NCI-H1105 treated with DMSO at 0.1 percent for 48 hours (cell line): ENCODE data around the gene MACROD2.
"Not testable (repeated sequence)": the region's sequence is repeated elsewhere in the genome, so short reads cannot be mapped to it uniquely, and the experiment has no call there.

ENCODE experiments used
- DNase-seq: peaks from one replicate; lab custom pipeline; 2025; lab: John Stamatoyannopoulos, UW

MACROD2 gene

GRCh38 chr20:15109494-15109893 is 1114.2 kb downstream of the MACROD2 start:
- DNase-seq = no peak

GRCh38 chr20:15111654-15112053 is 1116.3 kb downstream of the MACROD2 start:
- no peak for DNase-seq

GRCh38 chr20:15113144-15113773 is 1117.9 kb downstream of the MACROD2 start:
- DNase-seq = no peak

GRCh38 chr20:15119852-15120487 is 1124.7 kb downstream of the MACROD2 start:
- no peak for DNase-seq

- DNase-seq = no peak
These were observed 1127.3 kb downstream of the MACROD2 start for GRCh38 chr20:15122613-15123012.

GRCh38 chr20:15131176-15131575 is 1135.9 kb downstream of the MACROD2 start:
- DNase-seq = no peak

- peak; percentile 90 for DNase-seq
These were observed 1143.3 kb downstream of the MACROD2 start for GRCh38 chr20:15138548-15139126.

GRCh38 chr20:15139522-15139921 is 1144.2 kb downstream of the MACROD2 start:
- peak; percentile 34 for DNase-seq

- no peak for DNase-seq
These were observed 1145.0 kb downstream of the MACROD2 start for GRCh38 chr20:15140286-15140685.

GRCh38 chr20:15140940-15141339 is 1145.6 kb downstream of the MACROD2 start:
- DNase-seq = not testable (repeated sequence)

- DNase-seq = no peak
These were observed 1146.5 kb downstream of the MACROD2 start for GRCh38 chr20:15141861-15142260.

- DNase-seq = no peak
These were observed 1148.2 kb downstream of the MACROD2 start for GRCh38 chr20:15143478-15143877.

GRCh38 chr20:15144916-15145315 is 1149.6 kb downstream of the MACROD2 start:
- DNase-seq = no peak

- DNase-seq = peak; percentile 53
These were observed 1151.6 kb downstream of the MACROD2 start for GRCh38 chr20:15146948-15147347.

GRCh38 chr20:15154070-15154469 is 1158.8 kb downstream of the MACROD2 start:
- DNase-seq = no peak

GRCh38 chr20:15155848-15156401 is 1160.6 kb downstream of the MACROD2 start:
- no peak for DNase-seq

- DNase-seq = no peak
These were observed 1163.2 kb downstream of the MACROD2 start for GRCh38 chr20:15158533-15158932.

GRCh38 chr20:15162079-15162647 is 1166.8 kb downstream of the MACROD2 start:
- DNase-seq = no peak

- DNase-seq = no peak
These were observed 1168.3 kb downstream of the MACROD2 start for GRCh38 chr20:15163632-15164031.

- DNase-seq = no peak
These were observed 1169.4 kb downstream of the MACROD2 start for GRCh38 chr20:15164726-15165125.

- DNase-seq = no peak
These were observed 1171.4 kb downstream of the MACROD2 start for GRCh38 chr20:15166744-15167143.

GRCh38 chr20:15171016-15171415 is 1175.7 kb downstream of the MACROD2 start:
- DNase-seq = no peak

GRCh38 chr20:15176929-15177328 is 1181.6 kb downstream of the MACROD2 start:
- no peak for DNase-seq
